Panc1 (cell line): Measurements from ENCODE around the gene PAQR4. TPM values are rescaled to one million over a fixed set of nuclear protein-coding genes. Genes with fewer than 3 reads are reported as not detected.

Experiments
- ATAC-seq: fragments of 200-7000 bp; cut with Tn5 transposase; 2 replicates; pipeline ENCODE4 v1.9.1; 2020; ENCODE audit warnings: mild to moderate bottlenecking, moderate library complexity
- BruUV-seq: library from RNA; stranded (reverse); fragments of 400-500 nt; replicated peaks from 2 replicates; lab custom pipeline; 2021; lab: Mats Ljungman, UMichigan
- CTCF ChIA-PET: fragments of 300-600 bp; sonication (Branson Sonifier 250); formaldehyde crosslinking; loops from one replicate; lab custom pipeline; 2022; ENCODE audit warnings: antibody characterized with exemption; lab: Charles Lee
- POLR2A ChIA-PET: fragments of 300-600 bp; sonication (Branson Sonifier 250); formaldehyde crosslinking; loops from one replicate; lab custom pipeline; 2022; ENCODE audit warnings: antibody characterized with exemption; lab: Charles Lee
- DNase-seq: peaks from one replicate; pipeline ENCODE4 v3.0.0-alpha.2; 2010; ENCODE audit warnings: low read depth, low spot score
- H3K27ac ChIP-seq: 2 replicates; pipeline ENCODE4 v1.5.1; 2011; ENCODE audit warnings: mild to moderate bottlenecking, low read length, inconsistent platforms
- H3K27me3 ChIP-seq: fragments of 200-500 bp; sonication (Bioruptor generic); 2 replicates; pipeline ENCODE4 v1.6.0; 2014; ENCODE audit warnings: low read length, inconsistent platforms; ENCODE audit not compliant: control insufficient read depth, insufficient read depth
- H3K36me3 ChIP-seq: fragments of 200-500 bp; sonication (Bioruptor generic); 2 replicates; pipeline ENCODE4 v1.5.1; 2014; ENCODE audit warnings: inconsistent platforms, mild to moderate bottlenecking, low read length, moderate library complexity; ENCODE audit not compliant: control insufficient read depth, insufficient read depth
- H3K4me1 ChIP-seq: 2 replicates; pipeline ENCODE4 v1.5.1; 2011; ENCODE audit warnings: inconsistent platforms, mild to moderate bottlenecking, low read length, moderate library complexity; ENCODE audit not compliant: control insufficient read depth, insufficient read depth
- H3K4me3 ChIP-seq, 2 experiments: 2 replicates each; pipeline ENCODE4 v1.5.1; 2011 to 2012; ENCODE audit warnings: low read depth in 2 of 2, low read length in 2 of 2, mild to moderate bottlenecking in 2 of 2, inconsistent platforms in 1 of 2, moderate library complexity in 1 of 2
- H3K9me3 ChIP-seq: fragments of 200-500 bp; sonication (Bioruptor generic); 2 replicates; pipeline ENCODE4 v1.5.1; 2014; ENCODE audit warnings: low read depth, mild to moderate bottlenecking, inconsistent platforms, low read length, moderate library complexity; ENCODE audit not compliant: control insufficient read depth, insufficient read depth
- POLR2AphosphoS5 ChIP-seq: IDR thresholded peaks from 2 replicates; pipeline ENCODE4 v1.6.1; 2012; ENCODE audit warnings: mild to moderate bottlenecking, low read depth, low read length, moderate library complexity
- SIN3A ChIP-seq: IDR thresholded peaks from 2 replicates; pipeline ENCODE4 v1.6.1; 2012; ENCODE audit warnings: low read depth, mild to moderate bottlenecking, low read length, moderate library complexity, borderline replicate concordance; ENCODE audit not compliant: insufficient read depth
- TCF7L2 ChIP-seq: IDR thresholded peaks from 2 replicates; pipeline ENCODE4 v1.6.1; 2011; ENCODE audit warnings: mild to moderate bottlenecking, low read depth, low read length, inconsistent platforms
- in situ Hi-C: cut with HindIII; loops from 2 replicates; pipeline ENCODE4 v1.10.0; 2016; ENCODE audit warnings: low sequenced_read_pairs, low pct_unique_long_range_greater_than_20kb
- intact Hi-C: fragments of 100-400 bp; cut with micrococcal nuclease; formaldehyde crosslinking; loops from one replicate; pipeline ENCODE4 v1.10.0; 2022; ENCODE audit not compliant: unreplicated experiment
- total RNA-seq: library from RNA; stranded (reverse); gene quantifications from one replicate; pipeline ENCODE4 v1.2.1, GENCODE V29; 2021; ENCODE audit not compliant: unreplicated experiment
- TF ChIP-seq, protein P1 (sequence below), 2 experiments: IDR thresholded peaks; 2 replicates each; pipeline ENCODE4 v1.6.1; 2011 to 2012; ENCODE audit warnings: low read depth in 2 of 2, control low read depth in 1 of 2, low read length in 1 of 2, mild to moderate bottlenecking in 1 of 2, moderate library complexity in 1 of 2; ENCODE audit not compliant: insufficient read depth in 1 of 2
- TF ChIP-seq, protein P2 (sequence below): fragments of 450-650 bp; IDR thresholded peaks from 2 replicates; pipeline ENCODE4 v1.5.1; 2017; ENCODE audit warnings: mild to moderate bottlenecking

The PAQR4 gene
- total RNA-seq, 1 experiment from 2014 or later: 51.8 TPM

DNA sequence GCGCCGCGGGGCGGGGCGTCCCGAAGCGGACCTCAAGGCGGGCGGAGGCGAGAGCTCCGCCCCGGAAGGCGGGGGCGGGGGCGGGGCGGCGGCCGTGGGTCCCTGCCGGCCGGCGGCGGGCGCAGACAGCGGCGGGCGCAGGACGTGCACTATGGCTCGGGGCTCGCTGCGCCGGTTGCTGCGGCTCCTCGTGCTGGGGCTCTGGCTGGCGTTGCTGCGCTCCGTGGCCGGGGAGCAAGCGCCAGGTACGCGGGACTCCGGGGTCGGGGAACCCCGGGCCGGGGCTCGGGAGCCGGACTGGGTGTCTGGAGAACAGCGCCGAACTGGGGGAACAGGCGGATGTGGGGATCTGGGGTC lies 51.1 kb downstream of the PAQR4 start, which contains the start of gene TNFRSF12A:
Gene TNFRSF12A (plus strand): TSS at position 122 of the 357 bp plus-strand sequence. CDS start 30 bp downstream, at position 152.
- ChIA-PET POLR2A (interaction anchor here (0.6 kb wide), 1 partner anchor 1134 kb away, joined by 10 read pairs; no protein-coding TSS in a partner anchor), CTCF (interaction anchor here (0.5 to 1.2 kb wide), 4 partner anchors 8 to 246 kb away, joined by 3 to 5 read pairs (median 4); no protein-coding TSS in a partner anchor)
- Histone ChIP-seq H3K4me1 (peaks cover 16% of the 10 kb centered on the region), H3K9me3 (no peaks in the 10 kb centered on the region), H3K27me3 (no peaks in the 10 kb centered on the region), H3K27ac (peak within 1 kb of the TSS; percentile 99), H3K4me3 (peak within 1 kb of the TSS; percentile 94 to 95), H3K36me3 (peaks cover 9% of the 10 kb centered on the region)
- DNase-seq (no peak), ATAC-seq (peak; percentile 15)
- intact Hi-C loops (no loop called here), in situ Hi-C loops (no loop called here)
- TF ChIP-seq, protein P1, sequence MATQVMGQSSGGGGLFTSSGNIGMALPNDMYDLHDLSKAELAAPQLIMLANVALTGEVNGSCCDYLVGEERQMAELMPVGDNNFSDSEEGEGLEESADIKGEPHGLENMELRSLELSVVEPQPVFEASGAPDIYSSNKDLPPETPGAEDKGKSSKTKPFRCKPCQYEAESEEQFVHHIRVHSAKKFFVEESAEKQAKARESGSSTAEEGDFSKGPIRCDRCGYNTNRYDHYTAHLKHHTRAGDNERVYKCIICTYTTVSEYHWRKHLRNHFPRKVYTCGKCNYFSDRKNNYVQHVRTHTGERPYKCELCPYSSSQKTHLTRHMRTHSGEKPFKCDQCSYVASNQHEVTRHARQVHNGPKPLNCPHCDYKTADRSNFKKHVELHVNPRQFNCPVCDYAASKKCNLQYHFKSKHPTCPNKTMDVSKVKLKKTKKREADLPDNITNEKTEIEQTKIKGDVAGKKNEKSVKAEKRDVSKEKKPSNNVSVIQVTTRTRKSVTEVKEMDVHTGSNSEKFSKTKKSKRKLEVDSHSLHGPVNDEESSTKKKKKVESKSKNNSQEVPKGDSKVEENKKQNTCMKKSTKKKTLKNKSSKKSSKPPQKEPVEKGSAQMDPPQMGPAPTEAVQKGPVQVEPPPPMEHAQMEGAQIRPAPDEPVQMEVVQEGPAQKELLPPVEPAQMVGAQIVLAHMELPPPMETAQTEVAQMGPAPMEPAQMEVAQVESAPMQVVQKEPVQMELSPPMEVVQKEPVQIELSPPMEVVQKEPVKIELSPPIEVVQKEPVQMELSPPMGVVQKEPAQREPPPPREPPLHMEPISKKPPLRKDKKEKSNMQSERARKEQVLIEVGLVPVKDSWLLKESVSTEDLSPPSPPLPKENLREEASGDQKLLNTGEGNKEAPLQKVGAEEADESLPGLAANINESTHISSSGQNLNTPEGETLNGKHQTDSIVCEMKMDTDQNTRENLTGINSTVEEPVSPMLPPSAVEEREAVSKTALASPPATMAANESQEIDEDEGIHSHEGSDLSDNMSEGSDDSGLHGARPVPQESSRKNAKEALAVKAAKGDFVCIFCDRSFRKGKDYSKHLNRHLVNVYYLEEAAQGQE (IDR thresholded peaks at IDR 0.05; ENCODE audit: insufficient read depth in 1 of 2, low read depth in 2 of 2, low read length in 1 of 2): 0 out of 4 replicates have a peak, but pooled peaks of 1 of the 2 experiments have one; percentile 42
- TF ChIP-seq TCF7L2 (peak; percentile 21; the same call in 1 of the 2 replicates), POLR2AphosphoS5 (peak; percentile 63)
- TF ChIP-seq, protein P2, sequence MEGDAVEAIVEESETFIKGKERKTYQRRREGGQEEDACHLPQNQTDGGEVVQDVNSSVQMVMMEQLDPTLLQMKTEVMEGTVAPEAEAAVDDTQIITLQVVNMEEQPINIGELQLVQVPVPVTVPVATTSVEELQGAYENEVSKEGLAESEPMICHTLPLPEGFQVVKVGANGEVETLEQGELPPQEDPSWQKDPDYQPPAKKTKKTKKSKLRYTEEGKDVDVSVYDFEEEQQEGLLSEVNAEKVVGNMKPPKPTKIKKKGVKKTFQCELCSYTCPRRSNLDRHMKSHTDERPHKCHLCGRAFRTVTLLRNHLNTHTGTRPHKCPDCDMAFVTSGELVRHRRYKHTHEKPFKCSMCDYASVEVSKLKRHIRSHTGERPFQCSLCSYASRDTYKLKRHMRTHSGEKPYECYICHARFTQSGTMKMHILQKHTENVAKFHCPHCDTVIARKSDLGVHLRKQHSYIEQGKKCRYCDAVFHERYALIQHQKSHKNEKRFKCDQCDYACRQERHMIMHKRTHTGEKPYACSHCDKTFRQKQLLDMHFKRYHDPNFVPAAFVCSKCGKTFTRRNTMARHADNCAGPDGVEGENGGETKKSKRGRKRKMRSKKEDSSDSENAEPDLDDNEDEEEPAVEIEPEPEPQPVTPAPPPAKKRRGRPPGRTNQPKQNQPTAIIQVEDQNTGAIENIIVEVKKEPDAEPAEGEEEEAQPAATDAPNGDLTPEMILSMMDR: no peak
- BruUV-seq: no TSS peak

DNA sequence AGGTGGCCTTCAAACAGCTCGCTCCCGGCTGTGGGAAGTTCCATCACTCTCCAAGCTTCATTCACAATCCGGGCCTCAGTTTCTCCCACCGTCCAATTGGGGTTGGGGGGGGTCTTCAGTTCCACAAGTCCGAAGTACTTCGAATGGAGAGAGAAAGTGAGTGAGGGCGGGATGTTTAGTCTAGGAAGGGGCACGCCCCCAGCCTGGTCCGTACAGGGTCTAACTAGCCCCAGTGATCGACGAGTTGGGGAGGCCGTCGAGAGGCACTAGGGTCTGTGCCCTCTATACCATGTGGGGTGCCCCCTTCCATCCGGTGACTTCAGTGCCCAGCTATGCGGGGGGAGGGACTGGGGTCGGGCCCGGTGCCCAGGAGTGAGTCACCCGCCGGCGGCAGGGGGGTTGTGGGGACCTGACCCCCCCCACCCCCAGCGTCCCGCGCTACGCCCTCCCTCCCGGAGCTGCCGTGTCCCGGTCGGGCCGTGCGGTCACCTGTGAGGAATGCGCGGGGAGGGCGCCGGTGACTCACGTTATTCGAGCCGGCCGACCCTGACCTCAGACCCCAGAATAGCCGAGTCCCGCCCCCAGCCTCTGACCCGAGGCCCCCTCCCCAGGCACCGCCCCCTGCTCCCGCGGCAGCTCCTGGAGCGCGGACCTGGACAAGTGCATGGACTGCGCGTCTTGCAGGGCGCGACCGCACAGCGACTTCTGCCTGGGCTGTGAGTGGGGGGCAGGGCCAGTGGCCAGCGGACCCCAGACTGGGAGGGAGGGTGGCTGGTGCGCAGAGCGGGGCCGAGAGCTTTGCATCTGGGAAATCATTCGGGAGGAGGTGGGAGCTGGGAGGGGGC lies 51.7 kb downstream of the PAQR4 start:
- no TSS peak for BruUV-seq
- intact Hi-C loops: no loop called here

More for the DNA sequence above, 51.7 kb downstream of the PAQR4 start:
- Histone ChIP-seq H3K4me3 (peak overlapping the region; percentile 94 to 95), H3K9me3 (no peaks in the 10 kb centered on the region), H3K27me3 (no peaks in the 10 kb centered on the region), H3K4me1 (peaks cover 16% of the 10 kb centered on the region), H3K27ac (peak overlapping the region; percentile 99), H3K36me3 (peaks cover 9% of the 10 kb centered on the region)
- ChIA-PET CTCF (interaction anchor here (0.5 to 1.2 kb wide), 3 partner anchors 8 to 246 kb away, joined by 3 to 5 read pairs (median 5); no protein-coding TSS in a partner anchor), POLR2A (interaction anchor here (0.6 kb wide), 2 partner anchors 20 to 1135 kb away, joined by 5 to 10 read pairs; no protein-coding TSS in a partner anchor)
- in situ Hi-C loops: no loop called here
- ATAC-seq (peak; percentile 26), DNase-seq (peak; percentile 69)
- TF ChIP-seq, protein P1 (IDR thresholded peaks at IDR 0.05; ENCODE audit: insufficient read depth in 1 of 2, low read depth in 2 of 2, low read length in 1 of 2): no peak
- TF ChIP-seq POLR2AphosphoS5 (peak; percentile 46), SIN3A (peak; percentile 63; the same call in 1 of the 2 replicates), TCF7L2 (no peak)
- TF ChIP-seq, protein P2: no peak
